A673 (cell line): ENCODE measurements around the gene CA5A.

Experiments used
- CTCF ChIP-seq: fragments of 300-800, 200-600 bp; sonication (generic); conservative IDR thresholded peaks from 2 replicates; pipeline ENCODE4 v1.5.1; 2017; ENCODE audit warnings: low read depth, mild to moderate bottlenecking, antibody characterized with exemption, low read length, moderate library complexity, mixed read lengths
- EZH2 ChIP-seq: fragments of 200-600 bp; sonication (generic); IDR thresholded peaks from 2 replicates; pipeline ENCODE4 v1.6.1; 2017; ENCODE audit warnings: borderline replicate concordance, low read depth, mild to moderate bottlenecking, mixed read lengths, antibody characterized with exemption, low read length; ENCODE audit not compliant: poor library complexity, severe bottlenecking

- TF ChIP-seq CTCF (no peak), EZH2 (no peak)
These were observed 61.5 kb downstream of the CA5A start for GRCh38 chr16:87874639-87875427.
